ENCODE measurements around the gene PDE2A.
A peak's percentile ranks its signal among the peaks of the same experiment; 100 is the strongest.

Gene PDE2A

GRCh38 chr11:72588421-72589410 lies 85.5 kb downstream of the PDE2A start:
- no peak overlapping the region for H4K91ac ChIP-seq (ENCODE audit: low read depth, low read length)

DNA sequence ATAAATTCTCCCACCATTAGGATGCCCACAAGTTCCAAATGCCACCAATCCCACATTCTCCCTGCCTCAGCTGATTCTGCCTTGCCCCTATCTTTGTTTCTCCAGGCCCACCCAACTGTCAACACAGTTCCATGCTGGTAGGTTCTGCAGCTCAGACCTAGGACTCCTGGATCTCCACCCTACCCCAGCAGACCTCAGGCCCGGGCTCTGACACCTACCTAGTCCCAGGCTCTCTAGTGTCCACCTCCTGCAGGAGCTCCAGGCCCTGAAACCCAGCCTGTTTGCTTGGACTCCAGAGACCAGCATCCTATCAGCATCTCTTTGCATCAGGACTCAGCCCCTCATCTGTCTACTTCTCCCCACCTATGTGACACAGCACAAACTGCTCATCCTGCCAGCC lies 86.5 kb downstream of the PDE2A start:
- H3K79me1 ChIP-seq (ENCODE audit: low read length): no peaks in the 10 kb centered on the region
- H2BK120ac ChIP-seq (ENCODE audit: insufficient read depth, low read length, poor library complexity): no peak overlapping the region
- H3K4me2 ChIP-seq (ENCODE audit: low read length): no peak overlapping the region
- H3K27me3 ChIP-seq (ENCODE audit: insufficient read depth, low read length): peaks cover 52% of the 10 kb centered on the region
- H3K4me3 ChIP-seq (ENCODE audit: low read depth, low read length): no peak overlapping the region
- H4K12ac ChIP-seq (ENCODE audit: low read depth, low read length): no peak overlapping the region
- WGBS (ENCODE audit: extremely low coverage, insufficient coverage, insufficient read length): no CpG with 5 or more reads among the region's 1 CpG
- no peak overlapping the region for H3K14ac ChIP-seq (ENCODE audit: low read length)
- H3K4me1 ChIP-seq (ENCODE audit: control insufficient read depth in 1 of 2, insufficient read depth in 2 of 2, low read length in 2 of 2): peaks cover 0 to 3% of the 10 kb centered on the region in 2 experiments
- DNase-seq: no peak
- no peak overlapping the region for H3K9ac ChIP-seq (ENCODE audit: low read length)
- no peaks in the 10 kb centered on the region for H3K79me2 ChIP-seq (ENCODE audit: control insufficient read depth, insufficient read depth, low read length, poor library complexity)
- H4K8ac ChIP-seq (ENCODE audit: low read depth, low read length): no peak overlapping the region
- no peaks in the 10 kb centered on the region for H3K36me3 ChIP-seq (ENCODE audit: control insufficient read depth in 1 of 2, insufficient read depth in 2 of 2, low read length in 2 of 2)
- H3K18ac ChIP-seq (ENCODE audit: low read length): no peak overlapping the region
- H4K91ac ChIP-seq (ENCODE audit: low read depth, low read length): no peak overlapping the region
- peaks cover 2% of the 10 kb centered on the region for H3K9me3 ChIP-seq (ENCODE audit: insufficient read depth, low read depth, low read length)
- no peak overlapping the region for H3K23ac ChIP-seq (ENCODE audit: low read length)
- H3K4ac ChIP-seq (ENCODE audit: low read depth, low read length): no peak overlapping the region
- no peak overlapping the region for H3K27ac ChIP-seq (ENCODE audit: low read depth, low read length)
- H2BK12ac ChIP-seq (ENCODE audit: low read length): no peak overlapping the region
- H2AFZ ChIP-seq (ENCODE audit: insufficient read depth, low read length, poor library complexity): no peak overlapping the region
- no peak overlapping the region for H2AK5ac ChIP-seq (ENCODE audit: low read length)
- H2BK5ac ChIP-seq (ENCODE audit: low read depth, low read length, poor library complexity): no peak overlapping the region

More at GRCh38 chr11:72588421-72589410, 85.5 kb downstream of the PDE2A start:
- H2AFZ ChIP-seq (ENCODE audit: insufficient read depth, low read length, poor library complexity): no peak overlapping the region
- H3K79me2 ChIP-seq (ENCODE audit: control insufficient read depth, insufficient read depth, low read length, poor library complexity): no peaks in the 10 kb centered on the region
- peaks cover 52% of the 10 kb centered on the region for H3K27me3 ChIP-seq (ENCODE audit: insufficient read depth, low read length)
- no peak overlapping the region for H4K8ac ChIP-seq (ENCODE audit: low read depth, low read length)
- no peak overlapping the region for H2AK5ac ChIP-seq (ENCODE audit: low read length)
- no peak overlapping the region for H3K23ac ChIP-seq (ENCODE audit: low read length)
- H3K14ac ChIP-seq (ENCODE audit: low read length): no peak overlapping the region
- no peak overlapping the region for H2BK5ac ChIP-seq (ENCODE audit: low read depth, low read length, poor library complexity)
- no CpG with 5 or more reads among the region's 7 CpGs for WGBS (ENCODE audit: extremely low coverage, insufficient coverage, insufficient read length)
- no peak overlapping the region for H3K4me2 ChIP-seq (ENCODE audit: low read length)
- H2BK12ac ChIP-seq (ENCODE audit: low read length): no peak overlapping the region
- no peak overlapping the region for H4K12ac ChIP-seq (ENCODE audit: low read depth, low read length)
- H3K4me3 ChIP-seq (ENCODE audit: low read depth, low read length): no peak overlapping the region
- no peaks in the 10 kb centered on the region for H3K79me1 ChIP-seq (ENCODE audit: low read length)
- H3K36me3 ChIP-seq (ENCODE audit: control insufficient read depth in 1 of 2, insufficient read depth in 2 of 2, low read length in 2 of 2): no peaks in the 10 kb centered on the region
- no peak overlapping the region for H2BK120ac ChIP-seq (ENCODE audit: insufficient read depth, low read length, poor library complexity)
- no peak overlapping the region for H3K4ac ChIP-seq (ENCODE audit: low read depth, low read length)
- H3K18ac ChIP-seq (ENCODE audit: low read length): no peak overlapping the region
- peaks cover under 1% of the 10 kb centered on the region for H3K9me3 ChIP-seq (ENCODE audit: insufficient read depth, low read depth, low read length)
- DNase-seq: no peak
- H3K9ac ChIP-seq (ENCODE audit: low read length): no peak overlapping the region
- H3K27ac ChIP-seq (ENCODE audit: low read depth, low read length): no peak overlapping the region
- peaks cover 0 to 3% of the 10 kb centered on the region in 2 experiments for H3K4me1 ChIP-seq (ENCODE audit: control insufficient read depth in 1 of 2, insufficient read depth in 2 of 2, low read length in 2 of 2)

GRCh38 chr11:72586321-72587090 lies 87.7 kb downstream of the PDE2A start:
- Histone ChIP-seq H3K14ac (ENCODE audit: low read length) (no peak overlapping the region), H3K4ac (ENCODE audit: low read depth, low read length) (no peak overlapping the region), H2BK120ac (ENCODE audit: insufficient read depth, low read length, poor library complexity) (no peak overlapping the region), H3K23ac (ENCODE audit: low read length) (no peak overlapping the region), H2BK5ac (ENCODE audit: low read depth, low read length, poor library complexity) (no peak overlapping the region), H3K9ac (ENCODE audit: low read length) (no peak overlapping the region), H3K79me2 (ENCODE audit: control insufficient read depth, insufficient read depth, low read length, poor library complexity) (no peaks in the 10 kb centered on the region), H3K18ac (ENCODE audit: low read length) (no peak overlapping the region), H3K4me2 (ENCODE audit: low read length) (no peak overlapping the region), H3K27me3 (ENCODE audit: insufficient read depth, low read length) (peaks cover 42% of the 10 kb centered on the region), H4K8ac (ENCODE audit: low read depth, low read length) (no peak overlapping the region), H3K9me3 (ENCODE audit: insufficient read depth, low read depth, low read length) (peaks cover 4% of the 10 kb centered on the region), H4K91ac (ENCODE audit: low read depth, low read length) (no peak overlapping the region), H3K4me1 (ENCODE audit: control insufficient read depth in 1 of 2, insufficient read depth in 2 of 2, low read length in 2 of 2) (peaks cover 0 to 3% of the 10 kb centered on the region in 2 experiments), H3K36me3 (ENCODE audit: control insufficient read depth in 1 of 2, insufficient read depth in 2 of 2, low read length in 2 of 2) (no peaks in the 10 kb centered on the region), H2AFZ (ENCODE audit: insufficient read depth, low read length, poor library complexity) (no peak overlapping the region), H3K79me1 (ENCODE audit: low read length) (no peaks in the 10 kb centered on the region), H2AK5ac (ENCODE audit: low read length) (no peak overlapping the region), H3K4me3 (ENCODE audit: low read depth, low read length) (no peak overlapping the region), H4K12ac (ENCODE audit: low read depth, low read length) (no peak overlapping the region), H3K27ac (ENCODE audit: low read depth, low read length) (no peak overlapping the region), H2BK12ac (ENCODE audit: low read length) (no peak overlapping the region)
- DNase-seq: no peak
- no CpG with 5 or more reads among the region's 7 CpGs for WGBS (ENCODE audit: extremely low coverage, insufficient coverage, insufficient read length)

DNA sequence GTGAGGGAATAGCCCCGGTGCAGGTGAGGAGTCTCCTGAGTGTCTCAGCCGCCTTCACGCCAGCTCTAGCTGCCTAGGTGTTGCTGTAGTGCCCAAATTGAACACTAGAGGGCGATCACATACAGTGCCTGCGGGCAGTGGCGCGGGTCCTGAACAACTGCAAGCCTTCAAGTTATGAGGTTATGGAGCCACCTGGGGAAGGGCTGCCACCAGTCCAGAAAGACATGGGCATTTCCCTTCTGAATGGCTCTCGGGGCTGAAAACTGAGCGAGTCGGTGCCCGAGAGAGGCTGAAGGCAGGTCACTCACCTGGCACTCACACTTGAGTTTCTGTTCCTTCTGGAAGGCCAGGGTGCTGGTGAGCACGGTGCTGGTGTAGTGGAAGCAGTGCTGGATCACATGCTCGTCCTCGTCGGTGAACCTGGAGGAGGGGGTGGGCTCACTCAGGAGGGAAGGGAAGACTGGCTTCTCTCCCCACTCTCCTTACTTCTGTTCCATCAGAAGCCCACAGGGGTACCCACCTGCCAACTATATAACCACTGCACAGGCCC lies 88.4 kb downstream of the PDE2A start:
- Histone ChIP-seq H2AFZ (ENCODE audit: insufficient read depth, low read length, poor library complexity) (no peak overlapping the region), H3K79me1 (ENCODE audit: low read length) (no peaks in the 10 kb centered on the region)

More for the DNA sequence above, 88.4 kb downstream of the PDE2A start:
- H3K4me2 ChIP-seq (ENCODE audit: low read length): no peak overlapping the region
- no peaks in the 10 kb centered on the region for H3K79me2 ChIP-seq (ENCODE audit: control insufficient read depth, insufficient read depth, low read length, poor library complexity)
- H4K91ac ChIP-seq (ENCODE audit: low read depth, low read length): no peak overlapping the region
- H3K14ac ChIP-seq (ENCODE audit: low read length): no peak overlapping the region
- H3K9ac ChIP-seq (ENCODE audit: low read length): no peak overlapping the region
- H3K4ac ChIP-seq (ENCODE audit: low read depth, low read length): no peak overlapping the region
- no peak overlapping the region for H2AK5ac ChIP-seq (ENCODE audit: low read length)
- H2BK5ac ChIP-seq (ENCODE audit: low read depth, low read length, poor library complexity): no peak overlapping the region
- H3K4me3 ChIP-seq (ENCODE audit: low read depth, low read length): no peak overlapping the region
- no peak overlapping the region for H2BK12ac ChIP-seq (ENCODE audit: low read length)
- no peaks in the 10 kb centered on the region for H3K36me3 ChIP-seq (ENCODE audit: control insufficient read depth in 1 of 2, insufficient read depth in 2 of 2, low read length in 2 of 2)
- H3K9me3 ChIP-seq (ENCODE audit: insufficient read depth, low read depth, low read length): peaks cover 4% of the 10 kb centered on the region
- no peak overlapping the region for H2BK120ac ChIP-seq (ENCODE audit: insufficient read depth, low read length, poor library complexity)
- H3K18ac ChIP-seq (ENCODE audit: low read length): no peak overlapping the region
- H4K8ac ChIP-seq (ENCODE audit: low read depth, low read length): no peak overlapping the region
- H3K23ac ChIP-seq (ENCODE audit: low read length): no peak overlapping the region
- peaks cover 37% of the 10 kb centered on the region for H3K27me3 ChIP-seq (ENCODE audit: insufficient read depth, low read length)
- no CpG with 5 or more reads among the region's 15 CpGs for WGBS (ENCODE audit: extremely low coverage, insufficient coverage, insufficient read length)
- no peak overlapping the region for H3K27ac ChIP-seq (ENCODE audit: low read depth, low read length)
- no peak overlapping the region for H4K12ac ChIP-seq (ENCODE audit: low read depth, low read length)
- DNase-seq: peak; percentile 66 to 91
- peaks cover 0 to 3% of the 10 kb centered on the region in 2 experiments for H3K4me1 ChIP-seq (ENCODE audit: control insufficient read depth in 1 of 2, insufficient read depth in 2 of 2, low read length in 2 of 2)
